Measurements from ENCODE around the gene NPTX2.

- TF ChIP-seq, protein P1, sequence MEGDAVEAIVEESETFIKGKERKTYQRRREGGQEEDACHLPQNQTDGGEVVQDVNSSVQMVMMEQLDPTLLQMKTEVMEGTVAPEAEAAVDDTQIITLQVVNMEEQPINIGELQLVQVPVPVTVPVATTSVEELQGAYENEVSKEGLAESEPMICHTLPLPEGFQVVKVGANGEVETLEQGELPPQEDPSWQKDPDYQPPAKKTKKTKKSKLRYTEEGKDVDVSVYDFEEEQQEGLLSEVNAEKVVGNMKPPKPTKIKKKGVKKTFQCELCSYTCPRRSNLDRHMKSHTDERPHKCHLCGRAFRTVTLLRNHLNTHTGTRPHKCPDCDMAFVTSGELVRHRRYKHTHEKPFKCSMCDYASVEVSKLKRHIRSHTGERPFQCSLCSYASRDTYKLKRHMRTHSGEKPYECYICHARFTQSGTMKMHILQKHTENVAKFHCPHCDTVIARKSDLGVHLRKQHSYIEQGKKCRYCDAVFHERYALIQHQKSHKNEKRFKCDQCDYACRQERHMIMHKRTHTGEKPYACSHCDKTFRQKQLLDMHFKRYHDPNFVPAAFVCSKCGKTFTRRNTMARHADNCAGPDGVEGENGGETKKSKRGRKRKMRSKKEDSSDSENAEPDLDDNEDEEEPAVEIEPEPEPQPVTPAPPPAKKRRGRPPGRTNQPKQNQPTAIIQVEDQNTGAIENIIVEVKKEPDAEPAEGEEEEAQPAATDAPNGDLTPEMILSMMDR (conservative IDR thresholded peaks at IDR 0.05; ENCODE audit: low read length) = no peak
- TF ChIP-seq EZH2phosphoT487 (IDR thresholded peaks at IDR 0.05; ENCODE audit: borderline replicate concordance, low read depth, low read length) = no peak
Observed at GRCh38 chr7:98647326-98647725, 30.2 kb downstream of the NPTX2 start.

Data from OCI-LY7 (cell line).